CD4-positive, alpha-beta T cell treated with Interferon gamma for 1 hour (primary cell): ENCODE results near the gene C1QTNF8.
"Not testable (repeated sequence)": the region's sequence is repeated elsewhere in the genome, so short reads cannot be mapped to it uniquely, and the experiment has no call there.

ENCODE experiments used
- DNase-seq: peaks from one replicate; pipeline ENCODE4 v3.0.0-alpha.2; 2020

Gene C1QTNF8

DNA sequence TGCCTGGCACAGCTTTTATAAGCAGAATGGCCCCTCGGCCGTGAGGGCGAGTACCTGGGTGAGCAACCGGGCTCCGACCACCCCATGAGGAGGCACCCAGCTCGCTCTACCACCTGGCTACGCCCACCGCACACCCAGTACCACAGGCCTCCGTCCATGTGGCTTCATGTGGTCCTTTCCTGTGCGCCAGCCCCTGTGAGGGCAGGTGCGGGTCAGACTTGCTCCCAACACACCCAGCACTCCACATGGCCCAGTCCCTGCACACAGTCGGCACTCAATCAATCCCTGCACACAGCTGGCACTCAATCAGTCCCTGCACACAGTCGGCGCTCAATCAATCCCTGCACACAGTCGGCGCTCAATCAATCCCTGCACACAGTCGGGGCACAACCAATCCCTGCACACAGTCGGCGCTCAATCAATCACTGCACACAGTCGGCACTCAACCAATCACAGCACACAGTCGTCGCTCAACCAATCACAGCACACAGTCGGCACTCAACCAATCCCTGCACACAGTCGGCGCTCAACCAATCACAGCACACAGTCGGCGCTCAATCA lies 4.0 kb downstream of the C1QTNF8 start:
- DNase-seq = no peak

DNA sequence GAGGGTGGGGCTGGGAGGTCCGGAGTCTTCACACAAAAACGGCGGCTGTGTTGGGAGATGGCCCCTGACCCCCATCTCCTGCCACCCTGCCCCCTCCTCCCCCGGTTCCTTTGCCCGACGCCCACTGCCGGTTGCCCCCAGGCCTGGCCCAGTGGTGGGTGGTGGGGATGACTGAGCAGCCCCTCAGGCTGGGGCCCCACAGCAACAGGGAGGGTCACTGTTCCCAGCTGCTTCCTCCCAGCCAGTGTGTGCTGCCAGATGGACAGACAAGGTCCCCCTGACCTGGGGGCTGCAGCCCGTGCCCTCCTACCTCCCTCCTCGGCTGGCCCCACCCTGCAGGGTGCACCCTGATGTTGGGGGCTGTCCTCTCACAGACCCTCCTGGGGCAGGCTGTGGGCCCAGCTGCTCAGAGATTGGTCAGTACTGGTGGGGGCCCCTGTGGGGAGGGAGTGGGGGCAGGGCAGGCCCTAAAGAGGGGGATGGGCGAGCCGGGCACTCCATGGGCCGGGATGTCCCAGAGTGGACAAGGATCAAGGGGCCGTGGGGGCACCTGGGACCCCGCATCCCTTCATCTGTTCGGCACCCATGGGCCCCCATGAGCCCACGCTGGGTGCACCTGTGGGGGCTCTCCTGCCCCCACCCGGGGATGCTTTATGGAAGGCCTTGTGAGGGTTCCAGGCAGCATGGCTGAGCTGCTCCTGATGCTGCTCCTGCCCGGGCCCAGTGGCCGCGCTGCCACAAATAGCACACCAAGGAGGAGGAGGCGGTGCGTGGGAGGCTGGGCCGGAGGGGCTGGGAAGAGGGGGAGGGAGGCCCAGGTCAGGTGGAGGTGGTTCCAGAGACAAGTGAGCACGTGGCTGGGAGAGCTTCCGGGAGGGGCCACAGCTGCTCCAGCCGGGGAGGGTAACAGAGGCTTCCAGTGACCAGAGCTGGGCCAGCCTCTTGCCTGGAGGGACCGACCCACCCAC lies 5.1 kb downstream of the C1QTNF8 start:
- no peak for DNase-seq

DNA sequence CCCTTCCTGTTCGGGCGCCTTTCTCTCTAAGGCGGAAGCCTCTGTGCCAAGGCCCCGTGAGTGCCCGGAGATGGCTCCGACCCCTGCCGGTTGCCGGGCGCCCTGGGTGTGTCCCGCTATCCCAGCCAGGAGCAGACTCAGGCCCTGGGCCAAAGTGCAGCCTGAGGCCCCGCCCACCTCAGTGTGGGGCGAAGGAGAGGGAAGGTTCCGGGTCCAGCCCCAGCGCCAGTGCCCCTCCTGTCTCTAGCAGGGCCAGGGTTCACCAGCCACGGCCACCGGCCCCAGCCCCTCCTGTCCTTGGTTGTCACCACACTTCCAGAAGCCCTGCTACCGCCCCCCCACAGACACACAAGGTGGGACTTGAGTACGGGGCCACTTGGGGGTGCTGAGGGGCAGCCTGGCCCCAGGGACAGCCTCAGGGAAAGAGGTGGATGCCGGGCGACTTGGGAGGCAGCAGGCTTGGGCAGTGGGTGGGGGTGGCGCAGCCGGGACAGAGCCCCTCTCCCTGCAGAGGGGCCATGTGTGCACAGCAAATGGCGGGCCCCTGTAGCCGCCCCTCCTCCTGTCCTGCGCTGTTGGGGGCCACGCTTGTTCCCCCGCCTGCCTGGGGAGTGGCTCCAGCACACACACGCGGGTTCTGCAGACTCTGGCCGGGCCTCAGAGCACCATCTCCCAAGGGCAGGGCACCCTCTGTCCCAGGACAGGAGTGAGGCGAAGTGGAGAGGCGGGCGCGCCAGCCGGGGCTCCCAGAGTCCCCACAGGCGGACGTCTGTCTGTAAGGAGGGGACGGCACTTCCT lies 6.0 kb downstream of the C1QTNF8 start:
- no peak for DNase-seq

DNA sequence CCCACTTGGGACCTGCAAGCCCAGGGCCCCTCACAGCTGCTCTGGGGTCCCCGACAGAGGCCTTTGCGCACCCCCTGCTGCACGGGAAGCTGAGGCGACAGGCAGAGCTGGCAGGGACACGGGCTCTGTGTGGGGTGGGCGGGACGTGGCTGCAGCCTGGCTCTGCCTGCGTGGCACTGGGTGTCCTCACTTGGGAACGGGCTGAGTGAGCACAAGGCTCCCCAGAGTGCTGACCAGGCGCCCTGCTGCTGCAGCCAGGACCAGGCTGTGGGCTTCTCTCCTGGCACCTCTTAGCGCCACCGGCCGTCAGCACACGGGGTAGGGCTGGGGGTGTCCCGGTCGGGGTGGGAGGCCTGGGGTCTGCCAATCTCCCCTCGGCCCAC lies 6.6 kb downstream of the C1QTNF8 start:
- DNase-seq = no peak

DNA sequence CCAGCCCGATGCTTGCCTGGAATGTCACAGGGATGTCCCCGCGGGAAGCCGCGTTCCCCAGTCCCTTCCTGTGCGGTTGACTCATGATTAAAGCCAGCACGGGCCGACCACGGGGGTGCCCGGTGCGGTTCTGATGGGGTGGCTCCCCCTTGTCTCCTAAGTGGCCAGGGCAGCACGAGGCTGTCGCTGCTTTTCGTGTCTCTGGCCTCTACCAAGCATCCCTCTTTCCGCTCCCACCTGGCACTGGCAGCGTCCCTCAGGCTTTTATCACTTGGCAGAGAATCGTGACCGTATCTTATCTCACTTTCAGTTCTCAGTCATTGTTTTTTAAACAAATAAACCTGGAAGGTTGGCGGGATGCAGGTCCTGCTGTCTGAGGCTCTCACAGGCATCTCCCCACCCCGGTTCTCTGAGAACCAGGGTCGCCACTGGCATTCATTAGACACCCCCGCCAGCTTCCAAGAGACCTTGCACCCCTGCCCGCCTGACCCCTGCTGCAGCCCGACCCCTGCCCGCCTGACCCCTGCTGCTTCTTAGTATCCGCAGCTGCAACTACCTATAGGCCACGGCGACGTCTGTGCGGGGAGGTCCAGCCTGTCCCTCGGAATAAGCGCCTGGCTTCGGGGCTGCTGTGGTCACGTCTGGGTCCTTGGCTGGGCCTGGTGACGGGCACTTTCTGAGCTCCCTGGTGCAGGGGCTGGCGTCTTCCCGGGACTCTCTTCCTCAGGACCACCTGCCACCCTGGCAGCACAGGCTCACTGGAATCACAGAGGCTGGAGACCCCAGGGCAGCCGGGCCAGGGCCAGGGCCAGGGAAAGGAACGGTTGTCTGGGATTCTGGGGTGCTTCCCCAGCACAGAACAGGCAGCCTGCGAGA lies 7.5 kb downstream of the C1QTNF8 start:
- DNase-seq = no peak

DNA sequence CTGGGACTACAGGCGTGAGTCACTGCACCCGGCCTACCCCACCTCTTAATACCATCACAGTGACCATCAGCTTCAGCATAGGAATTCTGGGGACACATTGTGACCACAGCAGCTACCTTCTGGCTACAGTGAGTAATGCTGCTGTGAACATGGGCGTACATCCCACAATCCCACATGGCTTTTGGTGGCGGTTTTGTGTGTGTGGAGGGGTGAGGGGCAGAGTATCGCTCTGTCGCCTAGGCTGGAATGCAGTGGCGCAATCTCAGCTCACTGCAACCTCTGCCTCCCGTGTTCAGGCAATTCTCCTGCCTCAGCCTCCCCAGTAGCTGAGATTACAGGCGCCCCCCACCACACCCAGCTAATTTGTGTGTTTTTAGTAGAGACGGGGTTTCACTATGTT lies 9.6 kb downstream of the C1QTNF8 start:
- DNase-seq = not testable (repeated sequence)

DNA sequence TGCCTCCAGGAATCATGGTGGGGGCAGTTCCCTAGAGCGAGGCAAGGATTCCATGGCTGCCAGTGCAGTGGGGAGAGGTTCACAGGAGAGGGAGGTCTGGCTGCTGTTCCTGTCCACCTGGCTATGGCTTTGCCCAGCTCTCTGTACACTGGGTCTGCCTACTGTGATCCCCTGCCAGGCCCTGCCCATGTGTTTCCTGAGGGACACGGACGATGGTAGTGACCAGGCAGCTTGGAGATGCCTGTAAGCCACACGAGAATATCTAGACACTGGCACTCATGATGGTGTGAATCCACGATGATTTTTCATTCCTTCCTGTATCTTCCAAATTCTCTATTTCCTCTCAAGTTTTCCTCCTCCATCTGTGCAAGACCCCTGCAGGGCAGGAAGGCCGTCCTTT lies 11.1 kb downstream of the C1QTNF8 start:
- DNase-seq = no peak

DNA sequence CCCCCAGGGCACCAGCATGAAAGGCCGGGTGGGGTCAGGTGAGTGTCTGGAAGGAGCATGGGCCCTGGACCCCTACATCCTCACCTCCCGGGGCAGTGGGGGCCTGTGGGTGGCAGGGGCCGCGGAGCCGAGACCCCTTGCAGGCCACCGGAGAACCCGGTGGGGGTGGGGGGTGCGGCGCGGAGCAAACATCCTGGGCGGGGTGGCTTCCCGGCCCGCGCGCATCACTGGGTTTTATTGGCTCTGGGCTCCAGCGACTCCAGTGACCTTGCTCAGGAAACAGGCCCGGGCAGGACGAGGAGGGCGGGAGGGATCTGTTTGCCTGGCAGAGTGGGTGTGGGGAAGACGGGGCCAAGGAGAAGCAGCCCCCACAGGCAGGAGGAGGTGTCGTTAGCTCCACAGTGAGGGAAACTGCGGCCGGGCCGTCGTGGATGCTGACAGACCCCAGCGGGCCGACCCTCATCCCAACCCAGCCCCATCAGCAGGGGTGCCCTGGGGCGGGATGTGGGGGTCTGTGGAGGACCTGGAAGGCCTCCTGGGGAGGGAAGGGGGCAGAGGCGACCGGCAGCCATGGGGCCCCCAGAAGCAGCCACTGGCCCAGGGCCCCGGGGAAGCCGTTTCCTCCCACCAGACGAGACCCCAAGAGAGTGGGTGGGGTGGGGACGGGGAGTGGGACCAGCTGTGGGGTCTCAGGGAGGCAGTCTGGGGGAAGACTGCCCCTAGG lies 12.9 kb downstream of the C1QTNF8 start:
- DNase-seq = no peak

DNA sequence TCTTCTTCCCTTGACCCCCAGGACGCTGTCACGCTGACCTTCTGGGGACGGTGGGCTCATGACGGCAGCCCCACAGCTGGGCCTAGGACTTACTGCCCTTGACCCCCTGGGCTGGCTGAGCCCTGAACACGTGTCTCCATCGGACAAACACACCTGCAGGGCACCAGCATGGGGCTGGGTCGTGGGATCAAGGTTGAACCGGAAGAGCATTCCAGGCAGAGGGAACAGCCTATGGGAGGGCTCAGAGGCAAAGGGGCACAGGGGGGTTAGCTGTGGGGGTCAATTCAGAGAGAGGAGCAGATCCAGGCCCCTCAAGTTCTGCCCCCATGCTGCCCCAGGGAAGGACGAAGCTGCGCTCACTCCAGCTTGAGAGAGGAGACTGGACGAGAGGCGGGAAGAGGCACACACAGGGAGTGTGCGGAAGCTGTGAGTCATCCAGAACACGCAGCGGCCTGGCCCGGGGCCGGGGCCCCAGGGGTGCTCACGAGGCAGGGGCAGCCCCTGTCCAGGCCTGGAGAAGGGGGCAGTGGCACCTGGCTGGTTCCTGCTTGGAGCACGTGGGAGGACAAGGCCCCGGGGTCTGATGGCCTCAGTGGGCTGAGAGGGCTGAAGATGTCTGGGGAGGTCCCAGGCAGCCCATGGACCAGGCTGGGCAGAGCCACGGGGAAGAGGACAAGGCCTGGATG lies 13.6 kb downstream of the C1QTNF8 start:
- no peak for DNase-seq

DNA sequence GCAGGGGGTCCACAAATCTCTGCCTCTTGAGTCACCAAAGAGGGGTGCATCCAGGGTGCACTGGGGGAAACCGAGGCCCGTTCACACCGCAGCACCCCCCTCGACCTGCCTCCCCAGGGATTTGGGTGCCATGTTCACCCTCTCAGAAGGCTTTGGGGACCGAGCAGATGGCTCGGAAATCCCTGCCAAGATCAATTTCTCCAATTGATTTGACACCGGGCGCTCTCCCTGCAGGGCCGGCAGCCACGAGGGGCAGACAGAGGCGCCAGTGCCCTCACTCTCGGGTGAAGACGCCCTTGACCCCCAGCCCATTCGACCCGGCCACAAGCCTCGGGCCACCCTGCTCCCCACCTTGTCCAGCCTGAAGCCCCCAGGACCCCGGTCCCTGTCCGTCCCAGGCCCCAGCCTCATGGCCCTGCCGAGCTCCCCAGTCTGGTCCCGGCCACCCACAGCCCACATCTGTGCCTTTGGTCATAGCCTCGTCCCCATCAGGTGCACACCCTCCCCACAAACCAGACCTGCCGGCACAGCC lies 14.2 kb downstream of the C1QTNF8 start:
- DNase-seq = no peak

DNA sequence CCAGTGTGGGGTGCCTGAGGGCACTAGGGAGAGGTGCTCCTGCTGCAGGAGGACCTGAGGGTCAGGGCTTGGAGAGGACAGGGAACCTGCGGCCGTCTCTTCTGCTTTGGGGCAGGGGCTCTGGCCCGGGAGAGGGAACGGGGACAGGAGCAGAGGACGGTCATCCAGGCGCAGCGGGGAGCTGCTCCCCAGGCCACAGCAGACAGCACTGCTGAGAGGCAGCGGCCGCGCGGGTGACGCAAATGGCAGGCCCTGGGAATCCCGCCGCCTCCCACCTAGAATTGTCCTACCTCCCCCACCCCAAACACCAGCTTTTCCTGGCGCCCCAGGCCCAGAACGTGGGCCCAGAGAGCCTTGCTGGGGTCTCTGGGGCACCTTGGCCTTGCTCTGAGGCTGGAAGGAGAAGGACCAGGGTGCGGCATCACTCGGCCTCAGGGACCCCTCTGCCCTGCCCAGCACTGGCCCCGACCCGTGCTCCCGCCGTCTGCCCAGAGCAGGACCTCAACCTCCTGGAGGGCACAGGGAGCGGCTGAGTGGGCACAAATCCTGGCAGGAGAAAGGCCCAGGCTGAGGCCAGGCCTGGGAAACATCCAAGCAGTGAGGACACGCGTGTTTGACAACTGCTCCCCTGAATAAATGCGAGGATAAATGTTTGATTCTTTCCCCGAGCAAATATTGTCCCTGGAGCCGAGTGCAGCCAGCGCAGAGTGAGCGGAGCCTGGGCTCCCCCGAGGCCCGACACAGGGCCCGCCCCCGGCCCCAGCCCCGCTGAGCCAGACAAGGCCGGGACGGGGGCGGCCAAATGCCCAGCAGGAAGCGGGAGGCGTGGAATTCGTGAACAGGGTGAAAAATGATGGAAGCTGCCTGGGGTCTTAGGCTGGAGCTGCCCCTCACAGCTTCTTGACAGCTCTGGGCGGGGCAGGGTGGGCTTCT lies 15.0 kb downstream of the C1QTNF8 start:
- no peak for DNase-seq

DNA sequence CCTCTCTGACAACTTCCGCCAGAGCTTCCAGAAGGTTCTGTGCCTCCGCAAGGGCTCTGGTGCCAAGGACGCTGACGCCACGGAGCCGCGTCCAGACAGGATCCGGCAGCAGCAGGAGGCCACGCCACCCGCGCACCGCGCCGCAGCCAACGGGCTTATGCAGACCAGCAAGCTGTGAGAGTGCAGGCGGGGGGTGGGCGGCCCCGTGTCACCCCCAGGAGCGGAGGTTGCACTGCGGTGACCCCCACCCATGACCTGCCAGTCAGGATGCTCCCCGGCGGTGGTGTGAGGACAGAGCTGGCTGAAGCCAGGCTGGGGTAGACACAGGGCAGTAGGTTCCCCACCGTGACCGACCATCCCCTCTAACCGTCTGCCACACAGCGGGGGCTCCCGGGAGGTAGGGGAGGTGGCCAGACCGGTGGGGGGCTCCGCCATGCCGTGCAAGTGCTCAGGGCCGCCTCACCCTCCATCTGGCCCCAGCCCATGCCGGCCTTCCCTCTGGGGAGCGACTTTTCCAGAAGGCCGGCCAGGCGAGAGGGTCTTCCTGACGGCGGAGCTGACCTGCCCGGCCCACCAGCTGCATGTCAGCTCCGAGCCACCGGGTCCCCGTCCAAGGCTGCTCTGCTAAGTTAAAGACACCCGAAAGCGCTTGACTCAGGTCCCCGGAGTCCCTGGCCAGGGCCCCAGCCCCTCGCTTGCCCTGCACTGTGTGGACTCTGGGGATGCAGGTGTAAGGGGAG lies 16.1 kb downstream of the C1QTNF8 start:
- no peak for DNase-seq

DNA sequence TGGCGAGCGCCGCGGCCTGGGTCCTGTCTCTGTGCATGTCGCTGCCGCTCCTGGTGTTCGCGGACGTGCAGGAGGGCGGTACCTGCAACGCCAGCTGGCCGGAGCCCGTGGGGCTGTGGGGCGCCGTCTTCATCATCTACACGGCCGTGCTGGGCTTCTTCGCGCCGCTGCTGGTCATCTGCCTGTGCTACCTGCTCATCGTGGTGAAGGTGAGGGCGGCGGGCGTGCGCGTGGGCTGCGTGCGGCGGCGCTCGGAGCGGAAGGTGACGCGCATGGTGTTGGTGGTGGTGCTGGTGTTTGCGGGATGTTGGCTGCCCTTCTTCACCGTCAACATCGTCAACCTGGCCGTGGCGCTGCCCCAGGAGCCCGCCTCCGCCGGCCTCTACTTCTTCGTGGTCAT lies 16.7 kb downstream of the C1QTNF8 start:
- DNase-seq = no peak

DNA sequence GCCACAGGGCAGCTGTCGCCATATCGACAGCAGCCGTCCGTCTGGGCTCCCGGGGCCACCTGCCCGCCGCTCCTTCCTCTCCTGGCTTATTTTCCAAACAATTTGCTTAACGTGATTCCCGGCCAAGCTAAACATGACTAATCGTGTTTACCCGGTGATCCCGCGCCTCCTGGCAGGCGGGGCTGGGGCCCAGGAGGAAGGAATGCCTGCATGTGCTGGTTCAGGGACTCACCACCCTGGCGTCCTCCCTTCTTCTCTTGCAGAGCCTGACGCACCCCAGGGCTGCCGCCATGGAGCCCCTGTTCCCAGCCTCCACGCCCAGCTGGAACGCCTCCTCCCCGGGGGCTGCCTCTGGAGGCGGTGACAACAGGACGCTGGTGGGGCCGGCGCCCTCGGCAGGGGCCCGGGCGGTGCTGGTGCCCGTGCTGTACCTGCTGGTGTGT lies 17.4 kb downstream of the C1QTNF8 start:
- DNase-seq = no peak

DNA sequence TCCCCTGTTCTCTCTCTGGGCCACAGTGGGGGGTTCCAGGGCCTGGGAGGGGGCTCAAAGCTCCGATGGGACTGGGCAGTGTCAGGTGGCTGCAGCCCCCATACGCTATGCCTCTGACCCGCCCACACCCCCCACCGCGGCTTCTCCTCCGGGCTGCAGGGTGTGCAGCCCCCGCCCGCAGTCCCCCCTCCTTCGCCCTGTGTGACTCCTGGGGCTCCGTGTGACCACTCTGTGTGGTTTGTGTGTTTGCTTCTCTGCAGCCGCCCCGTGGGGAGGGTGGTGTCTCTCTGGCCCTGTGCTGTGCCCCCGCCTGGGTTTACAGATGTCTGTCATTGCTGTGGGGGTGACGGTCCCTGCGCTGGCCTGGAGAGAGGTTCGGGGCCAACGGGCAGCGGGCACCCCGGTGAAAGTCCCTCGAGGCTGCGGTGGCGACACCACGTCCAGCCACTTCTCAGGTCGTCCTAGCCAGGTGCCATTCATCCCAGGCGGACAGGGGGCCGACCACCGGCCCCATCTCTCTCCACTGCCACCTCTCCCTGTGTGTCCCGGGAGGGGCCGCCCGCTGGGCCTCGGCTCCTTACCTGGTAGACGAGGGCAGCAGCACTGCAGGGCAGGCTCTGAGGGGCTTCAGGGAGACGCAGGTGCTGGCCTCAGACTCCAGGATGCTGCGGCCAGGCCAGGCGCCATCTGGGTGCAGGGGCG lies 18.0 kb downstream of the C1QTNF8 start:
- DNase-seq = no peak

DNA sequence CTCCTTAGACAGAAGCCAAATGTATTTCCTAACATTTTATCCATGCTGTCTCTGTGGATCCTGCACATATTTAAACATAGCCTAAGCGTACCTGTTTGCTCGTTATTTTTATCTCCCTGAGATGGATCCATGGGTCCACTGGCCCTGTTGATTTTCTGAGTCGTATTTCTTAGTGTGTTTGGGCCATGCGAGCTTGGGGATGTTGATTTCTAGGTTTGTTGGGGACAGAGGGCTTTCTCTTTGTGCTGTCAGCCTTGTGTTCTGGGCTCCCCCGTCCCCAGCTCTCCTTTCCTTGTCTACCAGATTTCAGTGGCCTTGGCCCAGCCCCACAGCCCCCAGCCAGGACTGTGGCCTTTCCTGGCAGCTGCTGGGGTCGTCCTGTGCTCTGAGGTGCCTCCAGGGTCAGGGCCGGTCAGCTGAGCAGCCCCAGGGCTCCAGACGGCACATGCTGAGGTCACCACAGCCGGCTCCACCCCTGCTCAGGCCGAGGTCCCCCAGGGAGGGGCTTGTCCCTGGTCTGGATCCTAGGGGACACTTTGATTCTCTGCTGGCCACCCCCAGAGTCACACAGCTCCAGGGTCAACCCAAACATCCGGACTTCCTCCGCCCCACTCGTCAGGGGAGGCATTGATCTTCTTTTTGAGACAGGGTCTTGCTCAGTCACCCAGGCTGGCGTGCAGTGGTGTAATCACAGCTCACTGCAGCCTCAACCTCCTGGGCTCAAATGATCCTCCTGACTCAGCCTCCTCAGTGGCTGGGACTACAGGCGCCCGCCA lies 19.1 kb downstream of the C1QTNF8 start:
- DNase-seq = no peak

DNA sequence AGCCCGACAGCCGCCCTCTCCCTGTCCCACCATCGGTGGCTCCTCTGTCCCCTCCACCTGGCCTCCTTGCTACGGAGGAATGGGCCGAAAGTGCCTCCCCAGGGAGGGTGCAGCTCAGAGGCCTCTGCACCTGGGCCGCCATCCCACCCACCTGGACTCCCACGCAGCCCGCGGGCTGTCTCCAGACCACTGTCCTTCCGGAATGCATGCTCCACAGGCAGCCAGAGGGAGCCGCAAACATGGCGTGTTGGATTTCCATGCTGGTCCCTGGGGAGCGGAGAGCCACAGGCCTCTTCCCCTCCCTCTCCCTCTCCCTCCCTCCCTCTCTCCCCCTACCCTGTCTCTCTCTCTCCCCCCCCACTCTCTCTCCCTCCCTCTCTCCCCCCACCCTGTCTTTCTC lies 20.5 kb downstream of the C1QTNF8 start:
- no peak for DNase-seq

DNA sequence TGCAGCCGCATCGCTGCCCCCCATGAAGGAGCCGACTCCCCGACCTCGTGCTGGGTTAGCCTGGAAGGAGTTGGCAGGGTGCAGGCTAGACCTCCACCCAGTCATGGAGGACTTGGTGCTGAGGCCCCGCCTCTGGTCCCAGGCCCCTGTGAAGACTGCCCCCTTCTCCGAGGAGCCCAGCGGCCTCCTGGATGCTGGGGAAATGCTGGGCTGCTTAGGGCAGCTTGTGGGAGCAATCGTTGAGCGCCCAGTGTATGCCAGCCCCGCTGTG lies 21.7 kb downstream of the C1QTNF8 start:
- DNase-seq = no peak
